ENCODE data around the gene MINDY4.

GRCh38 chr7:30911133-30911532 is 139.9 kb downstream of the MINDY4 start:
- TF ChIP-seq POLR2AphosphoS5 (IDR thresholded peaks at IDR 0.05; ENCODE audit: low read depth) (no peak), GABPA (IDR thresholded peaks at IDR 0.05; ENCODE audit: low read depth) (no peak)

All from HL-60 (cell line).